HL-60 (cell line): Measurements from ENCODE around the gene RNU6-9.

ENCODE experiments used
- DNase-seq, 2 experiments: peaks; one replicate each; pipeline ENCODE4 v3.0.0-alpha.2; 2010 to 2020; ENCODE audit warnings: low read depth in 1 of 2, low spot score in 1 of 2
- H3K27ac ChIP-seq: fragments of 250-450 bp; sonication (Bioruptor Pico); replicated peaks from 2 replicates; pipeline ENCODE4 v1.5.1; 2020; ENCODE audit warnings: mild to moderate bottlenecking, moderate library complexity
- H3K27me3 ChIP-seq: fragments of 250-450 bp; sonication (Bioruptor Pico); 2 replicates; pipeline ENCODE4 v1.5.1; 2021; ENCODE audit warnings: mild to moderate bottlenecking, moderate library complexity; ENCODE audit not compliant: insufficient read depth, poor library complexity, severe bottlenecking
- H3K4me3 ChIP-seq: replicated peaks from 2 replicates; pipeline ENCODE4 v1.5.1; 2011; ENCODE audit warnings: mild to moderate bottlenecking, control low read depth, low read length; ENCODE audit not compliant: insufficient read depth
- GABPA ChIP-seq: IDR thresholded peaks from 2 replicates; pipeline ENCODE4 v1.6.1; 2012; ENCODE audit warnings: low read depth
- POLR2AphosphoS5 ChIP-seq: IDR thresholded peaks from 2 replicates; pipeline ENCODE4 v1.6.1; 2012; ENCODE audit warnings: low read depth
- REST ChIP-seq: IDR thresholded peaks from 2 replicates; pipeline ENCODE4 v1.6.1; 2012; ENCODE audit warnings: low read depth; ENCODE audit not compliant: insufficient replicate concordance
- SPI1 ChIP-seq: IDR thresholded peaks from 2 replicates; pipeline ENCODE4 v1.6.1; 2012; ENCODE audit warnings: low read depth, mild to moderate bottlenecking, borderline replicate concordance
- TF ChIP-seq, protein P1 (sequence below): IDR thresholded peaks from one replicate; pipeline ENCODE4 v1.5.1; 2011; ENCODE audit warnings: low read length, control low read depth, inconsistent platforms; ENCODE audit not compliant: insufficient read depth

The RNU6-9 gene

DNA sequence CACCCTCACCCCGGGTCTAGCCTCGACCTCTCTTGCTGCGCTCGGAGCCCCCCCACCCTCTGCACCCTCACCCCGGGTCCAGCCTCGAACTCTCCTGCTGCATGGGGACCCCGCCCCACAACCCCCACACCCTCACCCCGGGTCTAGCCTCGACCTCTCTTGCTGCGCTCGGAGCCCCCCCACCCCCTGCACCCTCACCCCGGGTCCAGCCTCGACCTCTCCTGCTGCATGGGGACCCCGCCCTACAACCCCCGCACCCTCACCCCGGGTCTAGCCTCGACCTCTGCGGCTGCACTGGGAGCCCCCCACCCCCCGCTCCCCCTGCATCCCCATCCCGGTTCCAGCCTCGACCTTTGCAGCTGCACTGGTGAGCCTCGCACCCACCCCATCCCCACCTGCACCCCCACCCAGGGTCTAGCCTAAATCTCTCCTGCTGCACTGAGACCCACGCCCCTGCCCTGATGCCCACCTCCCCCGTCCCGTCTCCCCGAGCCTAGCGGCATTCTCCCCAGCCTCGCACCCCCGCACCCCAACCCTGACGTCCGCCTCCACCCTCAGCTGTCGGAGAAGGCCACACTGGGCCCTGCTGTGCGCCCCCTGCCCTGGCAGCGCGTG is 32.0 kb upstream of the RNU6-9 start:
- peak overlapping the region; percentile 27; the same call in 1 of the 2 replicates for H3K27ac ChIP-seq
- H3K27me3 ChIP-seq, result no peaks in the 10 kb centered on the region
- TF ChIP-seq, protein P1, sequence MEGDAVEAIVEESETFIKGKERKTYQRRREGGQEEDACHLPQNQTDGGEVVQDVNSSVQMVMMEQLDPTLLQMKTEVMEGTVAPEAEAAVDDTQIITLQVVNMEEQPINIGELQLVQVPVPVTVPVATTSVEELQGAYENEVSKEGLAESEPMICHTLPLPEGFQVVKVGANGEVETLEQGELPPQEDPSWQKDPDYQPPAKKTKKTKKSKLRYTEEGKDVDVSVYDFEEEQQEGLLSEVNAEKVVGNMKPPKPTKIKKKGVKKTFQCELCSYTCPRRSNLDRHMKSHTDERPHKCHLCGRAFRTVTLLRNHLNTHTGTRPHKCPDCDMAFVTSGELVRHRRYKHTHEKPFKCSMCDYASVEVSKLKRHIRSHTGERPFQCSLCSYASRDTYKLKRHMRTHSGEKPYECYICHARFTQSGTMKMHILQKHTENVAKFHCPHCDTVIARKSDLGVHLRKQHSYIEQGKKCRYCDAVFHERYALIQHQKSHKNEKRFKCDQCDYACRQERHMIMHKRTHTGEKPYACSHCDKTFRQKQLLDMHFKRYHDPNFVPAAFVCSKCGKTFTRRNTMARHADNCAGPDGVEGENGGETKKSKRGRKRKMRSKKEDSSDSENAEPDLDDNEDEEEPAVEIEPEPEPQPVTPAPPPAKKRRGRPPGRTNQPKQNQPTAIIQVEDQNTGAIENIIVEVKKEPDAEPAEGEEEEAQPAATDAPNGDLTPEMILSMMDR, result no peak
- TF ChIP-seq SPI1 (no peak), REST (no peak), GABPA (no peak), POLR2AphosphoS5 (no peak)
- DNase-seq, result no peak
- peak overlapping the region; percentile 60 for H3K4me3 ChIP-seq

DNA sequence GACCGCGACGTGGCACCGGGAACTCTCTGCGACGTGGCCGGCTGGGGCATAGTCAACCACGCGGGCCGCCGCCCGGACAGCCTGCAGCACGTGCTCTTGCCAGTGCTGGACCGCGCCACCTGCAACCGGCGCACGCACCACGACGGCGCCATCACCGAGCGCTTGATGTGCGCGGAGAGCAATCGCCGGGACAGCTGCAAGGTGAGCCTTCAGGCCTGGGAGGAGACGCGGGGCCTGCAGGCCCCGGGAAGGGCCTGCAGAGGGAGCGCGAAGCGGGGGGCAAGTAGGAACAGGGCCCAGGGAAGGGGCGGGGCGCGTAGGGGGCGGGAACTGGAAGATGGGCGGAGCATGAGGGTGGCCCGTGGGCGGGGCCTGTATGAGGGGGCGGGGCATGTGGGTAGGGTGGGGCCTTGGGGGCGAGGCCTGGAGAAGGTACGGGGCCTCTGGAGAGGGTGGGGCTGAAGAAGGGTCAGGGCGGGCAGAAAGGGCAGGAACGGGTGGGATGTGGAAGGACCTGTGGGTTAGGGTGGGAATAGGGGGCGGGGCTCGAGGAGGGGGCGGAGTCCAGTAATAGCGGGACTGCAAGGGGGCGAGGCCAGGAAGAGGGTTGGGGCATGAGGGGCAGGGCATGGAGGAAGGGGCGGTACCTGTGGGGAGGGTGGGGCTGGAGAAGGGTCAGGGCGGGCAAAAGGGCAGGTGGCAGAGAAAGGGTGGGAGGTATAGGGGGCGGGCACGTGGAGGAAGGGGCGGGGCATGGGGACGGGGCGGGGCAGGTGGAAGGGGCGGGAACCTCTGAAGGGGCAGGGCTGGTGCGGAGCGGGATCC is 31.3 kb upstream of the RNU6-9 start:
- Histone ChIP-seq H3K27ac (peak overlapping the region; percentile 27; the same call in 1 of the 2 replicates), H3K27me3 (no peaks in the 10 kb centered on the region), H3K4me3 (peak overlapping the region; percentile 60)
- TF ChIP-seq GABPA (no peak), REST (no peak), POLR2AphosphoS5 (no peak), SPI1 (no peak)
- TF ChIP-seq, protein P1, result no peak
- DNase-seq, result peak; percentile 72 to 85

DNA sequence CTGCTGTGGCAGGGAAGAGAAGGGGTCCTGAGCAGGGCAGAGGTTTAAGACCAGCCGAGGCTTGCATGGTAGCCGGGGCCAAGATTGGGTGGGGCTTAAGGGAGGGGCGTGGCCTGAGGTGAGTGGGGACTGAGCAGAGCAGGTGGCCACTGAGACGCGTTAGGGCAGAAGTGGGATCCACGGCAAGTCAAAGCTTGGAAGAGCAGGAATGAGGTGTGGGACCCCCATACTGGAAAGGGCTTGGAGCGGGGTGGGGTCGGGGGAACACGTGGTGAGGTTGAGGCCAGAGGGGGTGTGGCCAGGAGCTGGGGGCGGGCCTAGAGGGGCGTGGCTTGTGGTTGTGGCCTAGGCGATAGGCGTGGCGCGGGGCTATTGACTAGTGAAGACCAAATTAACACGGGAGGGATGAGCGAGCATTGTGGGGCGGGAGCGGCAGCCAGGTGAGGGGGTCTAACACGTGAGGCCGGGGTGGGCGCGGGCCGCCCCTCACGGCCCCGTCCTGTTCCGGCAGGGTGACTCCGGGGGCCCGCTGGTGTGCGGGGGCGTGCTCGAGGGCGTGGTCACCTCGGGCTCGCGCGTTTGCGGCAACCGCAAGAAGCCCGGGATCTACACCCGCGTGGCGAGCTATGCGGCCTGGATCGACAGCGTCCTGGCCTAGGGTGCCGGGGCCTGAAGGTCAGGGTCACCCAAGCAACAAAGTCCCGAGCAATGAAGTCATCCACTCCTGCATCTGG is 30.5 kb upstream of the RNU6-9 start:
- H3K4me3 ChIP-seq, result no peak overlapping the region
- TF ChIP-seq POLR2AphosphoS5, result peak; percentile 11; the same call in 1 of the 2 replicates
- TF ChIP-seq GABPA, result no peak
- H3K27me3 ChIP-seq, result no peaks in the 10 kb centered on the region
- H3K27ac ChIP-seq, result no peak overlapping the region
- DNase-seq, result peak in 1 of 2 experiments; percentile 58

DNA sequence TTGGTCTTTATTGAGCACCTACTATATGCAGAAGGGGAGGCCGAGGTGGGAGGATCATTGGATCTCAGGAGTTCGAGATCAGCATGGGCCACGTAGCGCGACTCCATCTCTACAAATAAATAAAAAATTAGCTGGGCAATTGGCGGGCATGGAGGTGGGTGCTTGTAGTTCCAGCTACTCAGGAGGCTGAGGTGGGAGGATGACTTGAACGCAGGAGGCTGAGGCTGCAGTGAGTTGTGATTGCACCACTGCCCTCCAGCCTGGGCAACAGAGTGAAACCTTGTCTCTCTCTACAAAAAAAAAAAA is 30.0 kb upstream of the RNU6-9 start:
- no peaks in the 10 kb centered on the region for H3K27me3 ChIP-seq
- no peak overlapping the region for H3K4me3 ChIP-seq
- peak overlapping the region; percentile 67 for H3K27ac ChIP-seq
- no peak for TF ChIP-seq REST
- TF ChIP-seq, protein P1, result no peak
- TF ChIP-seq GABPA, result no peak
- TF ChIP-seq POLR2AphosphoS5, result no peak; the same call in 1 of the 2 replicates
- TF ChIP-seq SPI1, result no peak
- DNase-seq, result no peak
